Thyroid gland (tissue), 4 donors: ENCODE results near the gene KRT79.

Source experiments
- CTCF ChIP-seq, 6 experiments: fragments of 200-600 bp in 3 of 6; fragments of 450-650 bp in 3 of 6; sonication (generic) in 3 of 6; IDR thresholded peaks; one replicate each; pipeline ENCODE4 v1.5.1; 2016 to 2019; ENCODE audit warnings: antibody characterized with exemption in 6 of 6, mild to moderate bottlenecking in 2 of 6, inconsistent platforms in 1 of 6, moderate library complexity in 1 of 6
- POLR2A ChIP-seq, 2 donors: fragments of 450-650 bp; IDR thresholded peaks; one replicate each; pipeline ENCODE4 v1.6.1; 2017; ENCODE audit warnings: antibody characterized with exemption in 2 of 2, mild to moderate bottlenecking in 2 of 2, moderate library complexity in 1 of 2

- TF ChIP-seq CTCF (IDR thresholded peaks at IDR 0.05) (no peak), POLR2A (IDR thresholded peaks at IDR 0.05) (no peak)
Measured at GRCh38 chr12:52809166-52809565, 24.9 kb downstream of the KRT79 start.
